Type B pancreatic cell (in vitro differentiated cells): ENCODE data around the gene ZYG11A. TPM values are rescaled to one million over a fixed set of nuclear protein-coding genes. Genes with fewer than 3 reads are reported as not detected.
A peak's percentile ranks its signal among the peaks of the same experiment; 100 is the strongest.

Experiments
- DNase-seq: peaks from one replicate; pipeline ENCODE4 v3.0.0; 2021; ENCODE audit warnings: mixed read lengths; ENCODE audit not compliant: unreplicated experiment; ENCODE audit errors: extremely low spot score
- H3K27ac Mint-ChIP-seq: 2 replicates; pipeline ENCODE4 v1.8.0; 2021; ENCODE audit warnings: mild to moderate bottlenecking, mixed read lengths
- H3K27me3 Mint-ChIP-seq: 2 replicates; pipeline ENCODE4 v1.8.0; 2021; ENCODE audit warnings: mixed read lengths
- H3K36me3 Mint-ChIP-seq: 2 replicates; pipeline ENCODE4 v1.8.0; 2021; ENCODE audit warnings: mixed read lengths
- H3K4me1 Mint-ChIP-seq: one replicate; pipeline ENCODE4 v1.8.0; 2021; ENCODE audit warnings: mixed read lengths; ENCODE audit not compliant: unreplicated experiment
- H3K4me3 Mint-ChIP-seq: 2 replicates; pipeline ENCODE4 v1.8.0; 2021; ENCODE audit warnings: mild to moderate bottlenecking, mixed read lengths
- H3K9me3 Mint-ChIP-seq: 2 replicates; pipeline ENCODE4 v1.8.0; 2021; ENCODE audit warnings: mixed read lengths
- total RNA-seq: library from RNA; stranded (reverse); gene quantifications from 2 replicates; pipeline ENCODE4 v1.2.1, GENCODE V29; 2021; ENCODE audit warnings: low replicate concordance
- TF ChIP-seq, protein P1 (sequence below): fragments of 200-600 bp; sonication (generic); conservative IDR thresholded peaks from 2 replicates; pipeline ENCODE4 v1.5.0; 2021; ENCODE audit warnings: antibody characterized with exemption, mild to moderate bottlenecking

Gene ZYG11A
- total RNA-seq, 1 donor from 2014 or later, result 0.31 TPM

DNA sequence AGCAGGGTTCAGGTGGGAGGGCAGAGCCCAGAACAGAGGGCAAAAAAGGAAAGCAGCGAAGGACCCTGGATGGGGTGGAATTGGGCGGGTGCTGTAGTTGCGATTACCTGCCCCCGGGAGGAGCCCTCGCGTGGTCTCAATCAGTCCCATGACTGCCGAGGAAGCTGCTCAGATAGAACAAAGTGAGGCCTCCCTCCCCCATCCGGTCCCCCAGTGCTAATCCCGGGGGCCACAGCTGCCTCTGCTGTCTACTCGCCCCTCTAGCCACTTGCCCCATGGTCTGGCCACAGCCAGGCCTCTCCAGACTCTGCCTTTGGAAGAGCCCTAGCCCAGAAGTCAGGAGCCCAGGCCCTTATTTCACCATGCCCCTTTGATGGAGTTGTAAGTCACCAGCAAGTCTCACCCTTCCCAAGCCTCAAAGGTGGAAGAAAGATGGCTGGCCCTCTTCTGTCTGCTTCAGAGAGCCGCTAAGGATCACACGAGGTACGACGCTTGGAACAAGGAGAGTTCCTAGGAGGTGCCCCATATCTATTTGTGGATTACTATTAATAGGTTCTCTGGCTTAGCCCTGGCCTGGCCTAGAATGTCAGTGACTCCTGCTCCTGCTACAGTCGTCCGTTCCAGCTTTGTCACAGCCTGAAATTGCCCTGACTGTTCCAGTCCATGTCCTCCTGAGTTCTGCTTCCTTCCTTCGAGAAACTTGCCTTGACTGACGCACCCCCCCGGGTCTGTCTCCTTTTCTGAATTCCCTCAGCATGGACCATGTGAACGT is 62.6 kb downstream of the ZYG11A start:
- no peak overlapping the region for H3K4me3 Mint-ChIP-seq
- no peaks in the 10 kb centered on the region for H3K27me3 Mint-ChIP-seq
- DNase-seq, result no peak
- H3K27ac Mint-ChIP-seq, result no peak overlapping the region
- TF ChIP-seq, protein P1, sequence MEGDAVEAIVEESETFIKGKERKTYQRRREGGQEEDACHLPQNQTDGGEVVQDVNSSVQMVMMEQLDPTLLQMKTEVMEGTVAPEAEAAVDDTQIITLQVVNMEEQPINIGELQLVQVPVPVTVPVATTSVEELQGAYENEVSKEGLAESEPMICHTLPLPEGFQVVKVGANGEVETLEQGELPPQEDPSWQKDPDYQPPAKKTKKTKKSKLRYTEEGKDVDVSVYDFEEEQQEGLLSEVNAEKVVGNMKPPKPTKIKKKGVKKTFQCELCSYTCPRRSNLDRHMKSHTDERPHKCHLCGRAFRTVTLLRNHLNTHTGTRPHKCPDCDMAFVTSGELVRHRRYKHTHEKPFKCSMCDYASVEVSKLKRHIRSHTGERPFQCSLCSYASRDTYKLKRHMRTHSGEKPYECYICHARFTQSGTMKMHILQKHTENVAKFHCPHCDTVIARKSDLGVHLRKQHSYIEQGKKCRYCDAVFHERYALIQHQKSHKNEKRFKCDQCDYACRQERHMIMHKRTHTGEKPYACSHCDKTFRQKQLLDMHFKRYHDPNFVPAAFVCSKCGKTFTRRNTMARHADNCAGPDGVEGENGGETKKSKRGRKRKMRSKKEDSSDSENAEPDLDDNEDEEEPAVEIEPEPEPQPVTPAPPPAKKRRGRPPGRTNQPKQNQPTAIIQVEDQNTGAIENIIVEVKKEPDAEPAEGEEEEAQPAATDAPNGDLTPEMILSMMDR, result peak; percentile 64
- H3K9me3 Mint-ChIP-seq, result no peaks in the 10 kb centered on the region
- H3K4me1 Mint-ChIP-seq, result no peaks in the 10 kb centered on the region
- H3K36me3 Mint-ChIP-seq, result no peaks in the 10 kb centered on the region

DNA sequence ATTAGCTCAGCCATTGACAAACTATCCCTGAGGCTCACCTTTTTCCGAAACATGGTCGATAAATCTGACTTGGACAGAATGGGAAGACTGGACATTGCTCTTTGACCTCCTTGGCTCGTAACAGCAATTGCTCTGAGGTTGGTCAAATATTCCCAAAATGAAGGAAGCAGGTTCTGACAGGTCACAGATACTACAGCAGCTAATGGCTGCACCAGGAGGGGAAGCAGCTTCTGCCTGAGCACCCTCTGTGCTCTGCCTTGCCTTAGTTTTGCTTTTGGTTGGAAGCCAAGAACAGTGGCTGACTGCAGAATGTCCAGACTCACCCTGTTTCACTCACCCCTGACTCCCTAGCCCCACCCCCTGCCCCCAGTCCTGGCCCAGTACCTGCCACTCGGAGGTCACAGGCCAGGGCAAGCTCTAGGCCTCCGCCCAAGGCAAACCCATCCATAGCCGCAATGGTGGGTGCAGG is 63.6 kb downstream of the ZYG11A start:
- Mint-ChIP-seq H3K27me3 (no peaks in the 10 kb centered on the region), H3K9me3 (no peaks in the 10 kb centered on the region), H3K4me1 (no peaks in the 10 kb centered on the region), H3K36me3 (no peaks in the 10 kb centered on the region), H3K27ac (no peak overlapping the region), H3K4me3 (no peak overlapping the region)
- TF ChIP-seq, protein P1, result no peak
- no peak for DNase-seq

DNA sequence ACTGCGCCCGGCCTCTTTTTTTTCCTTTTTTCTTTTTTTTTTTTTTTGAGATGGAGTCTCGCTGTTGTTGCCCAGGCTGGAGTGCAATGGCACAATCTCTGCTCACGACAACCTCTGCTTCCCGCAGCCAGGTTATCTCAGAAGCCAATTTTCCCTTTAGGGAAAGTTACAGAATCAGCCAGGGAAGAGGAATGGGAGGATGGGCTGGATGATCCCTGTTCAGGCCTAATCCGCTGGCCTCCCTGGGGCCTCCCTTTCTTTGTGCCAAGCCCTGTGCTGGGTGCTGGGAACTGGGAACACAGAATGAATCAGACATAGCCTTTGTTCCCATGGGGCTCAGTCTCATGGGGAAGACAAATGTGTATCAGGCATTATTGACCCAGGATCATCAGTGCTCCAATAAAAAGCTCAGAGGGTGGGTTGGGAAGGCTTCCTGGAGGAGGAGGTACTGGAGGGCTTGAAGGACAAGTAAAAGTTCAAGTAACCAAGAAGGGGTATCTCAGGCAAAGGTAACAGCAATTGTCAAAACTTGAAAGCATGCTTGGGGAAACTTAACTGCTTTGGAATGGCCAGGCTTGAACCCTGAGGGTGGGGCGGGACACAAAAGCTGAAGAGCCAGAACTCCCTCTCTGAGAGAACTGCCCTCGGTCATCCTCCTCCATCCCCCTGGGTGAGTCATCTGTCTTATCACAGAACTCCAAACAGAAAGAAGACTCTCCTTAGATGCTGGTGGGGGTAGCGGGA is 64.7 kb downstream of the ZYG11A start:
- DNase-seq, result no peak
- H3K4me1 Mint-ChIP-seq, result no peaks in the 10 kb centered on the region
- H3K27me3 Mint-ChIP-seq, result no peaks in the 10 kb centered on the region
- H3K36me3 Mint-ChIP-seq, result no peaks in the 10 kb centered on the region
- no peak overlapping the region for H3K4me3 Mint-ChIP-seq
- peak overlapping the region; percentile 43 for H3K27ac Mint-ChIP-seq
- TF ChIP-seq, protein P1, result no peak
- no peaks in the 10 kb centered on the region for H3K9me3 Mint-ChIP-seq

DNA sequence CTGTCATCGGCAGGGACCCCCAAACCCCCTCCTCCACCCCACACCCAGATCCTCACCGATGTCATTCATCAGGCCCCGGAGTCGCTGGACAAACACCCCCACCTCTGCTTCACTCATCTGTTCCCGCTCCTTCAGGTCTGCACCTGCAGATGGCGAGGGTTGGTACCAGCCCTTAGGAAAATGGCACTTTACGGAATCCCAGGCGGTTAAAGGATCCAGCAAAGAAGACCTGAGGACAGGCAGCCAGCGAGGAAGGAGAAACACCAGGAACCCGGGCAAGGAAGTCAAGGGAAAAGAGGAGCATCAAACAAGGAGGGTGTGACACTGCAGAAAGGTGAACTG is 65.2 kb downstream of the ZYG11A start:
- Mint-ChIP-seq H3K4me3 (no peak overlapping the region), H3K9me3 (no peaks in the 10 kb centered on the region)
- TF ChIP-seq, protein P1, result no peak

DNA sequence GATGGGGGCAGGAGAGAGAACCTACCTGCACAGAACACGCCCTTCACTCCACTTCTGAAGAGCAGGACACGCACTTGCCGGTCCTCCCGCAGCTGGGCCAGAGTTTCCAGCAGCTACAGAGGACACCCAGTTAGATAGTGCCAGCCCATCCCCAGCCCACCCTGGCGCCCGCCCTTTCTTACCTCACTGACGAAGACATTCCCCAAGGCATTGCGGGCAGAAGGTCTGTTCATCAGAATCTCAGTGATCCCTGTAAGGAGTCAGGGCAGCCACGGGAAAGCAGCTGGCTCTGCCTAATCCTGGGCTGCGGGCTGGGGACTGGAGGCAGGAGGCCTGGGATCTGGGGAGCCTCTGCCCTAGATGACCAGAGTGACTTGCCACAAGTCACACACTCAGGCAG is 69.0 kb downstream of the ZYG11A start:
- TF ChIP-seq, protein P1, result no peak
- Mint-ChIP-seq H3K4me3 (no peak overlapping the region), H3K27ac (no peak overlapping the region), H3K9me3 (no peaks in the 10 kb centered on the region), H3K36me3 (no peaks in the 10 kb centered on the region), H3K27me3 (no peaks in the 10 kb centered on the region), H3K4me1 (no peaks in the 10 kb centered on the region)
- DNase-seq, result no peak

More for the DNA sequence above, 65.2 kb downstream of the ZYG11A start:
- DNase-seq, result no peak
- Mint-ChIP-seq H3K27ac (no peak overlapping the region), H3K36me3 (no peaks in the 10 kb centered on the region), H3K27me3 (no peaks in the 10 kb centered on the region), H3K4me1 (no peaks in the 10 kb centered on the region)
